Stimulated activated CD4-positive, alpha-beta T cell treated with anti-CD3 and anti-CD28 coated beads, Interleukin-4, amount 100 ng/mL, for 24 hours (primary cell): ENCODE data around the gene XXYLT1.
A peak's percentile ranks its signal among the peaks of the same experiment; 100 is the strongest.

Experiments
- DNase-seq: peaks from one replicate; pipeline ENCODE4 v3.0.0-alpha.2; 2020

XXYLT1 gene

DNA sequence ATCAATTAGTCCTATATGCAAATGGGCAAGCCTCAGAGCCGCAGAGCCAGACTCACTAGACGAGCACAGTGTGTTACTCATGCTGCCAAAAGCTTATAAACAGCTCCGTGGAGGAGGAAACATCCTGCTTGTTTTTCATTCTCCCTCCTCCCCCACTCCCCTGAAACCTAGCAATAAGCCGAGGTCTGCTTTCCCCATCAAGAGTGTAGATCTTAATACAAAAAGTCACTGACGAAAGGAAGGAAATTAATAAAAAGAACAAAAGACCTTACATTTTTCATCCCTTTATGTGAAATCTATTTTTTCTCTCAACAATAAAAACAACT, 88.5 kb downstream of the XXYLT1 start:
- peak; percentile 24 for DNase-seq

DNA sequence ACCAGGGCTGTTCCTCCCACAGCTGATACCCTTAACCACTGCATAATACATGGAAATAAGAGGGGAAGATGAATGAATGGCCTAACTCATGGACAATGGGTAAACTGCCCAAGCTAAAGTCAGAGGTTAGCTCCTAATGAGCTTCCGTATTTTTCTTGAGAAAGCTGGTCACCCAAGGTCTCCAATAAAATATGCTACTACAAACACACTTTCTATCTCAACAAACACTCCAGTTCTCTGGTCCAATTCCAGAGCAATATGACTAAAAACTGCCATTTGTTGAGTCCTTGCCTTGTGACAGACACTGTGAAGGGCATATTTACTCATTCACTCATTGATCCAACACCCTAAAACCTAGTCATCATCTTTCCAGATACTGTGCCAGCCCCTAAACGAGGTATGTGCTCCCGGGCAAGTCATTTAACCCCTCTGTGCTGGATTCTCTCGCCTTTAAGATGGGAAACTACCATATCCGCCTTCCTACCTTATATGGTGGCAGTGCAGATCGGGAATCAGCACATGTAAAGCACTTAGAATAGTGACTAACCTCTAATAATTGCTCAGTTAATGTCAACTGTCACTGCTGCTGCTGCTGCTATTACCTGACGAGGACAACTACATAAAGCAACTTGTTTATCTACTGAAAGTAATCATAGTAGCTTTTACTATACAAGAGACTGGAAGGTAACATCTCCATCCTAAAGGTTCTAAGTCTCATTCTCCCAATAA, 89.1 kb downstream of the XXYLT1 start:
- peak; percentile 19 for DNase-seq

DNA sequence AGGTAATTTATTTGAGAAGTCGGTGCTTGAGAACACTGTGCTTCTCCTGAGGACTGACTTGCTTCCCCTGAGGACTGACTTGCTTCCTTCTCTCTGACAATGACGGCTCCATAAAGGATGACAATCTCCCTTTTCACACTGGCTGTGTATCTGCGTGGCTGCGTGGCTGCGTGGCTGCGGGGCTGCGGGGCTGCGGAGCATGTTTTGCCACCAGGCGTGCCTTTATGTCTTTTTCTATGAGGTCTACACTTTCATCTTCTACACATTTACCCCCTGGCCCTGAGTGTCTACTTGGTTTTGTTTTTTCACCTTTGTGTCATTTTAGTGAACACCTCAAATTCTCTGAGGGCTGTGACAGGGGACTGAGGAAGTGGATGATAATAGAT, 89.9 kb downstream of the XXYLT1 start:
- no peak for DNase-seq

DNA sequence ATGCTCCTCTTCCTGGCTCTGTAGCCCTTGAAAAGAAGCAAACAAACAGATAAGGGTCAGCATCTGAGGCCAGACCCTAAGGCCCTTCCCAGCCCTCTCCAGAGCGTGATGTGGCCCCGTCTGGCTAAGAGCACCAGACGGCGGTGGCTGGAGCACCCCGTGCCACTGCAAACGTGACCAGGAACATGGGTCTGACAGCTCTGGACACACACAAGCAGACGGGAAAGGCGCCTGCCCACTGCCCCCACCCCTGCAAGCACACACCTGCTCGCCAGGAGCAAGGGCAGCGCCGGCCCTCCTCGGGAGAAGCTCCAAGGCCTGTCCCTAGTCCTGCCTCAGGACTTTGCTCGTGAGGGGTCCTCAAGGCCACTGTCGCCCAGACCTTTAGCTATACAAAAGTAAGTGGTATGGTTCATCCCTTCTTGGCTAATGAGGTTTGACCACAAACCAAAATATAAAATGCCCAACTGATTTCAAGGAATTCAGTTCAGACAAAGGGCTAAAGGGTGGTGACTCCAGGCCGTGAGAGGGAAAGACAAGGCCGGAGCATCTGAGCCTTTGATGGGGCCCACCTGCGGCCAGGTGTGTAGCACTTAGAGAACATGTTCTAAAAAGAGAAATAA, 90.4 kb downstream of the XXYLT1 start:
- DNase-seq, result no peak

DNA sequence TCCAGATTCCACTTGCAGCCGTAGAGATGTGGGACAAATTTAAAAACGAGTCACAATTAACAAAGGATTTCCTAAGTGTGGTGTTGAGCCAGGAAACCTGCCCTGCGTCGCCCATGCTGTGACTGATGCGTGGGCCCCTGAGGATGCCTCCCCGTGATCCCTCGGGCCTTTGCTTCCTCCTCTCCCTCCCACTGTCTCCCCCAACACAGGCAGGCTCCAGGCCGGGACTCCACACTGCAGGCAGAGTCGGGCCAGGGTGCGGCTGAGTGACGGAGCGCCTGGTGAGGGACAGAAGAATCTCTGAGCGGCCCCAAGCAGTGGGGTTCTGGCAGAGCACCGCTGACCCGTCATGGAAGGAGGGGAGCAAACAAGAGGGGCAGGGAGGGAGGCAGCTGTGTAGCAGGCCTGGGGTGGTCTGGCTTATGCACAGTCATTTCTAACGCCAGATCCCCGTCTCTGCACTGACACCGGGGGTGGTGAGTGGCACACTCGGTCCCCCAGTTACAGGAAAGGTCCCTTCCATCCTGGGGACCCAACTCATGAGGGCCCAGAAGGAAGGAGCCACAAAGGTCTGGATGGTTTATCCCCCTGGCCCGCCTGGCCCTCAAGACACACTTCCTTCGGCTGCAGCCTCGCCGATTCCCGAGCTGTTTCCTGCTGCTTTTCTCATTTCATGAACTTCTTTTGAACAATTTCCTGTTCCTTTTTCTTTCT, 91.0 kb downstream of the XXYLT1 start:
- DNase-seq, result no peak

DNA sequence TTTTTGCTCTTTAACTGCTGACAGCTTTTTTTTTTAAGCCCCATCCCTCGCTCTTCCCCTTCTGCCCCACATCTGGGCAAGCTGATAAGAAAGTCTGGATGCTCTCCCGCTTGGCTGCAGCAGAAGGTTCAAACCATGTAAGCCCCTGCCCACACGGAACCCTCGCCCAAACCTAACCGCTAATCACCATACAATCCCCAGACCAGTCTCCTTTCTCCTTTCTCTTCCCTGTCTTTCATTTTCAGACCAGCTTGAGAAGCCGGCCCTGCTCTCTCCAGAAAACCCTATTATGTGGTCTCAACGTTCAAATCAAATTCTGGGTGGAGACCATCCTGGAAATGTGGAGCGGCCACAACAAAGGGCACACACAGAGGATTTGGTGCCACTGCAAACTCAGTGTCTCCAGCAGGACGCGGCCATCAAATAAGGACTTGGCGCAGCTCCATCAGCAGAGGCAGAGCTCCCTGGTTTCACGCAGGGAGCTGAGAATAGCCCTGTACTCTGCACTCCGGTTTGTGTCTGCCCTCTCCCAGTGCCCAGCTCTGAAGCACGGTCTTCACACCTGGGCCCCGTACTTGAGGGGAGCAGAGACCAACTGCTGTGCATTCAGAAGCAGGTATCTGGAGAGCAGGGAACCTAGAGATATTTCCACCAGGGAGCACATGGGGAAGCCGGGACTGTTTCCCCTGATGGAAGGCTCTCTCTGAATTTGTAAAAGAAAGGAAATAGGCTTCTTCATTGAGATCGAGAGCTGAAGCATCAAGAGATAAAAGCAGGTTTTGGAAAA, 92.6 kb downstream of the XXYLT1 start:
- no peak for DNase-seq

DNA sequence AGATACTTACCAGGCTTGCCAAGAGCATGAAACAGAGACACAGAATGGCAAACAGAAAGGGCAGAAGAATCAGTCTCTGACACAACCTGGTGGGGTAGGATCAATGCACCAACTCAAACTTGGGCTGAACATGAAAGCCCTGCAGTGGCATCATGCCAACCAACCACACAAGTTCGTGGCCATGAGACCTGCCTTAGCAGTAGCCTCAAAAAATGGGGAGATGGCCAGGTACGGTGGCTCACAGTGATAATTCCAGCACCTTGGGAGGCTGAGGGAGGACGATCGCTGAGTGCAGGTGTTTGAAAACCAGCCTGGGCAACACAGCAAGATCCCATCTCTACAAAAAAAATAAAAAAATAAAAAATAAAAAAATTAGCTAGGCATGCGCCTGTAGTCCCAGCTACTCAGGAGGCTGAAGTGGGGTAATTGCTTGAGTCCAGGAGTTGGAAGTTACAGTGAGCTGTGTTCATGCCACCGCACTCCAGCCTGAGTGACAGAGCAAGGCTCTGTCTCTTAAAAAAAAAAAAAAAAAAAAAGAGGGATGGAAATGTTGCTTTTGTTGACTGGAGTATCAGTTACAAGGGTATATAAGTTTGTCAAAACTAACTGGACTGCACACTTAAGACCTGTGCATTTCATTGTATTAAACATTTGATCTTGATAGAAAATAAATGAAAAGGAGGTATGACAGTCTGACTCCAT, 93.4 kb downstream of the XXYLT1 start:
- no peak for DNase-seq

DNA sequence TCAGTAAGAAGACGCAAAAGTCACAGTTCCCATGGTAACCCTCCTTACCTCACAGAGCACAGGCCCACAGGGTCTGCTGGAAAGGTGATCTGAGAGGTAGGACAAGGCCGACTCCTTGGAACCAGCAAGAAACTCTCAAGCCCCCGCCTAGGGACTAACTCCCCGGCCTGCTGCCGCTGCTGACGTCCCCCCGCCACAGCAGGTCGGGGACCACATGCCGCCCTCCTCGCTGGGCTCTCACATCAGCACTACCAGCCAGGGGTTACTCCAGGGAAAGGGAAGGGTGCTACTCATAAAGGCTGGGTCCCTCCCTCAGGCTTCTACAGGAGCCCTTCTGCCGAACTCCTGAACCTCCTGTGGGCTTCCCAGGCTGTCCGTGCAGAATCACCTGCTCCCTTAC, 94.2 kb downstream of the XXYLT1 start:
- no peak for DNase-seq

DNA sequence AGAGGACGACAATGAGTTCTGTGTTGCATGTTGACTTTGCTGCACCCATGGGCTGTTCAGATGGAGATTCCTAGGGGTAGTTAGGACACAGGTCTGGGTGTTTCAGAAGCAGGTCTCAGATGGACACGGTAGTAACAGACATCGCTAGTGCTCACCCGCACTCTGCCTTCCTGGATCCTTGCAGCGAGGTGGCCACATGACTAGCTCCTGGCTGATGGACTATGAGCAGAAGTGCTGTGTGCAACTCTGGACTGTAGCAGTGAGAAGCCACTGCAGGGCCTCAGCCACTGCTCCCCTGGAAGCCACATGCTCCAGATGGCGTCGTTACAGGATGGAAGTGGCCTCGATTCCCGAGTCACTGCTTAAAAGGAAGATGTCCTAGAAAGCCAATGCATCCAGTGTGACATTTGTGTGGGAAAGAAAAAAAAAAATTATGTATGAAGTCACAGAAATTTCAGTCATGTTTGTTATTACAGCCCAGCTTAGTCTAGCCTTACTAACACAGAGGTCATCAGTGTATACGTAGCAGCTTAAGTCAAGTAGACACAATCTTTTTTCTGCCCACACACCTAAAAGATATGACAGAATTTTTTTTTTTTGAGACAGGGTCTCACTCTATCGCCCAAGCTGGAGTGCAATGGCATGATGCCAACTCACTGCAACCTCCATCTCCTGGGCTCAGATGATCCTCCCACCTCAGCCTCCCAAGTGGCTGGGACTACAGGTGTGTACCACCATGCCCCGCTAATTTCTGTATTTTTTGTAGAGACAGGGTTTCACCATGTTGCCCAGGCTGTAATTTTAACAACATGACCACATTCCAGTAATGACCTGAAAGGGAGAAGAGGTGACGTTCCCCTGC, 95.3 kb downstream of the XXYLT1 start:
- no peak for DNase-seq

DNA sequence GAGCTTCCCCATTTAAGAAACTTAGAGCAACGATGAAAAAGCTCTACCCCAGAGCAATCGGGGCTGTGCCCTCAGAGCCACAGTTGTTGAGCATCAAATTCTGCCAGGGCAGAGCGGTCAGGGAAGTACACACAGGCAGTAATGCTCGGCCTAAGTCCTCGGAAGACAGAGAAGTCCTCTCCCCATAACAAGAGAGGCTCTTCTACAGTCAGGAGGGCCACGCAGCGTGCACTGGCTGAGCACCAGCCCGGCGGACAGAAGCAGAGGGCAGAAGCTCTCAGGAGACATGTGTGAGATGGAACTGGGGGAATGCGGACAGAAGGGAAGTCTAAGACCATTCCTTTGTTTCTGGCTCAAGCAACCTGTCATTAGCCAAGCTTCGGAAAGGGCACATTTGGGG, 95.9 kb downstream of the XXYLT1 start:
- no peak for DNase-seq

DNA sequence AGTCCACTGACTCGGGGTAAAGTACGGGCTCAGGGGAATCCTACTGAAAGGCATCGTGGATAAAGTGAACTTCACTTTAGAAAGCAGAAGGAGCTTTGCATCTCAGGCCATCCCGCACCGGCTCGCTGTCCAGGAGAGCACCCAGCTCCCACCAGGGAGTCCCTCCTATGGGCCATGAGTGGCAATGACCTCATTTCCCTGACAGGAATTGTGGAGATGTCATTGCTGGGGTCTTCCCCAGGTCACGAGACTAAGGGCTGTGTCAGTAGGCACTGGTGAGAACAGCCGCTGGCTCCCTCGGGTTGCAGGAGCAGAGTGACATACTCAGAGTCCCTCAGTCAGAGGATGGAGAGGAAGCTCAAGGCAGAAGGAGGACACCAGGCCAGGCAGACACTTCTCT, 97.3 kb downstream of the XXYLT1 start:
- DNase-seq, result no peak

DNA sequence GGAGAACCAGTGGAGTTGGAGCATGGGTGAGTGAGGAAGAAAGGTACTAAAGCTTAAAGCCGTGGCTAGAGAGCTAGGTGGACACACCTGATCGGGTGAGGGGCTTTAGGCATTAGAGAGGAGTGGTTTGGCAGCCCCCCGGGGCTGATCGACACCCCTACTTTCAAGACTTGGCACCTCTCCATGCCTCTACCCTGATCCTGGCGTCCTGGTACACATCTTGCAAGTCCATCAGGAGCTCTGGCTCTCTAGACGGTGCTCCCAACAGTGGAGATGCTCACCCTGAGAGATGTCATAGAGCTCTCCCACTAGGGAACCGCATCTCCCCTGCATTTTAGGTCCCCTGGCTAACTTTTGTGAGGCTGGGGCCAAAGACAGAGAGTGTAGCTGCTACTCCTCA, 98.1 kb downstream of the XXYLT1 start:
- DNase-seq, result no peak

DNA sequence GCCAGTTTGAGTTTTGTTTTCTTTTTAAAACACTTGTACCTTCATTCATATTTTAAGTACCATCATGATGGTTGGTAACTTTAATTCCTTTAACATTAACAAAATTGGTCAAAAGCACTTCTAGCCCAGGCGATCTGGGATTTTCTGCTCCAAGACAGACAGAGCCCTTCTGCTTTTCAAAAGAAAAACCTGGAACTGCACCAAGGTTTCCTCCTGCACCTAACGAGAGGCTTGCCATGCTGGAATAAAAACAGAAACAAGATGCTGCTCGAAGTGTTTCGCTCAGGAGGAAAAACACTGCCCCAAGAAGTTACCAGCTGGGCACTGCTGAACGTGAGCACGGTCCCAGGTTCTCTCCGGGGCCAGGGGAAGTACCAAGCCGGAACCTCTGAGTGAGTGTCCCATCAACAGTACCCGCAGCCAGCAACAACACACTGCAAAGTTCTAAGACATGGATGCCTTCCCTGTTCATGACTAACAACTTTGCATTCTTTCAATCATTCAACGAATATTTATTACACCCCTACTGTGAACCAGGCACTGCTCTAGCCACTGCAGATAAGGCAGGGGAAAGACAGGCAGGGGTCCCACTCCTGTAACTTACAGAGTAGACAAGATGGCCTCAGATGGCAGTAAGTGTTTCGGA, 98.8 kb downstream of the XXYLT1 start:
- no peak for DNase-seq

DNA sequence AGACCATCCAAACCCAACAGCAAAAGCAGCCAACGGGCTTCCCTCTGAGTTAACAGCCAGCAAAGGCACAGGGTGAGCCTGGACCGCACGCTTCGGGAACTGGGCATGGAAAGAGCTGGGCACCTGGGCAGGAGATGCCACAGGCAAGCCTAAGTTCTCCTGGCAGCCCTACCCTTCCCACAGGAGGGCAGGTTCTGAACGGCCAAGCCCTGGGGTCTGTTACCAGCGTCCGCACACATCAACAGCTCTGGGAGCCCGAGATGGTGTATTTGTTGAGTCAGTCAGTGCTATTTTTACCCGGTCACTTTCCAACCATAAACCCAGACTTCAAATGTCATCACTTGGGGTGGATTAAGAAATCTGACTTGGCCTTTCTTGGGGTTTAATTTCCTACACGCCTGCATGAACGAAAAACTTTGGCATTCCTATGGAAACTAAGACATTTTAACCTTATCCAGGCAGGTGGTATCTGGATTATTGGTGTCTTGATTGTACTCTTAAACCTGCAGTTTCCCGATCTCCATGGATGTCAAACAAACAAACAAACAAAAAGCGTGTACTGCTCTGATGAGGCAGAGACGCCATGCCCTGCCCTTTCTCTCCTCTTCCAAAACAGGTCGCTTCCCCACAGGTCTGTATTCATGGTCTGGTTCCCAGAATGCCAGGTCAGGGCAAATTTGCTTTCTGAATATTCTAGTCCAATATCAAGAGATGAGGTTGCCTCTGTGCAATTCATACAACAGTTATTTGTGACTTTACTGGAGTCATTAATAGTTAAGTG, 99.7 kb downstream of the XXYLT1 start:
- DNase-seq, result no peak

DNA sequence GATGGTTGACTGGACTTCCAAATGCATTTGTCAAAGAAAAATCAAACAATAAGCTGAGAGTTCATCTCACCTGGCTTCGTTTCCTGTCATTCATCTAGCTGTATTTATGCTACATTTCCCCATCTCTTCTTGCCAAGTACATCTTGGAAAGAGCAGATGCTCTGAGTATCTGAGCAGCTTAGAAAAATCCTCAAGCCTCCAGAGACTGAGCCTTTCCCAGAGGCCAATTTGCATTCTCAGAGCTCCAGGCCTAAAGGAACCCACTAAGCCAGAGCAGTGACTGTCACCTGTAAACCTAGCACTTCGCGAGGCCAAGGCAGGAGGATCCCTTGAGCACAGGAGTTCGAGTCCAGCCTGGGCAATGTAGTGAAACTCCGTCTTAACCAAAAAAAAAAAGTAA, 100.5 kb downstream of the XXYLT1 start:
- DNase-seq, result no peak

DNA sequence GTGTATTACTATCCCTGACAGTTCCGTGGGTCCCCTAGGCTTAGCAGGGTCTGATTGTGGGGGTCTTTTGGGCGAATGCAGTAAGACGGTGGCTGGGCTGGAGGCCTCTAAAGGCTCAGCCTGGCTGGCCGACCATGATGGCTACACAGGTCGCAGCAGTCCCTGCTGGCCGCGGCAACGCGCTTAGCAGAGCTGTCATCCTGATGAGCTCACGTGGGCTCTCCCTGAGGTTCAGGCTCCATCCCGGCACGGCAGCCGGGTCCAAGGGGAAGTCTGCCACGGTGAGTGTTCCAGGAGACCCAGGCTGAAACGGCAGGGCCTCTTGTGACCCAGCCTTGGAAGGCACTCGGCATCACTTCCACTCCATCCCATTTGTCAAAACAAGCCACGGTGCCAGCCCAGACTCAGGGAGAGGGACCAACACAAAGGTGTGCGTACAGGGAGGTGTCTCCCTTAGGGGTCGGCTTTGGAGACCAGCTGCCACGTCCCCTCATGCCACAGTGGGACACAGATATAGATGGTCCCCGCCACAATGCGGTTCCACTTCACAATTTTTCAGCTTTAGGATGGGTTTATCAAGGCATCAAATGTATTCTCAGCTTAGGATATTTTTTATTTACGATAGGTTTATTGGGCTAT, 101.8 kb downstream of the XXYLT1 start:
- no peak for DNase-seq

DNA sequence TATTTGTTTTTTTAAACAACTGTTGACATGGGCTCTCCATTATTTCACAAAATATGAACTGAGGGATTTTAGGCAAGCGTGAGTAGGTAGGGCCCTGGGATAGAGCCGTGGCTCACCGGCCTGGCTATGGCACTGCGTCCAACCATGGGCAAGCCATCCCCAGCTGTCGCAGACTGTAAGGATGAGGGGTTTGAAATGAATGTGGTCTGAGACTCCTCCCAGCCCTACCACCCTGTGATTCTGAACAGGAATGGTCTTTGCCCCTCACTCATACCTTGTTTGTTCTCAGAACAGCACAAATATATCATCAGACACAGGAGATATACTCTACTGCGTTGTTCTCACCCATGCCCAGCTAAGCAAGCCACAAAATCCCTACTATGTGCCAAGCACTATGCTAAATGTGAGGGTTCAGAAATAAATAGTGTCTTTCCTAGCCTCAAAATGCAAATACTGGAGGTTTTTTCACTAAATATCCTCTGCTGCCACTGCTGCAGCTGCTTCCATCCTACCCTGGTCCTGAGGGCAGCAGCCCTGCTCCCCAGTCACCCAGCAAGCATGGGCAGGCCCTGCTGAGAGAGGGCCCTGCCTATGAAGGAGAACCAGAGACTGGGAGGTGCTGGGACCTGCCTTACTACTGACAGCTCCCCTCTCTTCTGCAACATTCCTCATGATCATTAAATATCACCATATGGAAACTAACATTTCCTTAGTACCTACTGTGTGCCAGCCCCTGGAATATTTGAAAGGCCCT, 102.8 kb downstream of the XXYLT1 start:
- DNase-seq, result no peak

DNA sequence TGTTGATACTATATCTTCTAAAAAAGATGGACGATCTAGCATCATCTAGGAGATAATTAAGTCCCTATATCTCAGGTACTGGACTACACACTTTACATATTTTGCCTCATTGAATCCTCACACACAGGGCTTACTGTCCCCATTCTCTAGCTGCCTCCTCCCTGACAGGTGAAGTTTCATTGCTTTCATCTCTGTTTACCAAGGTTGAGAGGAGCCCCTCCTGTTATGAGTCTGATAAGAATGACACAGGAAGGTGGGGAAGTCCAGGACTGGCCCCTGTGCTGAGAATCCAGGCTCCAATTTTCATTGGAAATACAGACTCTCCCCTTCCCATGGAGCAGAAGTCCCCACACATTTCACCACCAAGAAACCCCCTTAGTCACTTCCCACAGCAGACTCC, 105.2 kb downstream of the XXYLT1 start:
- no peak for DNase-seq

DNA sequence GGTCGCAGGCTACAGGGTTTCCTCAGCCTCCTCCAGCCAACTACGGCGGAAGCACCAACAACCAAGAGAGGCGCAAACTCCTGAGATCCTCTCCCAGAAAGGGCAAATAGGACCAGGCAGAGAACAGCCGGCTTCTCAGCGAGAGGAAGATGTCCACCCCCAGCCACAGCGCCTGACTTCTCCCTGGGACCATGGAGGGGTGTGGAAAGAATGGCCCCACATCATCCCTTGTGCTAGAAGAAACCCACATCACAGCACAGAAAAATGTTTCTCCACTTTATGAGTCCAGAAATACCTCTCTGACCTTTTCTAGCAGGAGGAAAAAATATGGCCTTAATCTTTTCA, 105.7 kb downstream of the XXYLT1 start:
- no peak for DNase-seq
